ENCODE measurements around the gene ATP8A2. TPM values are rescaled to one million over a fixed set of nuclear protein-coding genes. Genes with fewer than 3 reads are reported as not detected.

The ATP8A2 gene
- total and polyA plus RNA-seq, 2 of the 8 experiments (the other 6 are each of a cell fraction or from before 2014, with no cell fraction given), result 2.4 to 8.3 TPM

GRCh38 chr13:25453850-25454365 is 82.1 kb downstream of the ATP8A2 start:
- Histone ChIP-seq H3K23me2 (ENCODE audit: low read depth, low read length) (no peaks in the 10 kb centered on the region), H3K14ac (ENCODE audit: insufficient read length) (no peak overlapping the region), H3K18ac (ENCODE audit: extremely low read depth, low read length) (no peak overlapping the region), H2AK5ac (ENCODE audit: low read depth, low read length) (no peak overlapping the region), H3K36me3 (ENCODE audit: control insufficient read depth in 2 of 4, insufficient read depth in 4 of 4, low read length in 3 of 4) (no peaks in the 10 kb centered on the region), H4K20me1 (replicated peaks in 1 of 2; ENCODE audit: control insufficient read depth in 1 of 2, insufficient read depth in 2 of 2, low read length in 2 of 2) (no peaks in the 10 kb centered on the region), H2BK20ac (ENCODE audit: low read length) (no peak overlapping the region), H4K91ac (replicated peaks; ENCODE audit: insufficient read length, low read length) (no peak overlapping the region), H3K27me3 (replicated peaks in 1 of 4; ENCODE audit: control insufficient read depth in 3 of 4, extremely low read depth in 1 of 4, insufficient read depth in 3 of 4, low read length in 3 of 4) (no peaks in the 10 kb centered on the region), H2BK15ac (ENCODE audit: low read length) (no peak overlapping the region), H3K4me2 (ENCODE audit: insufficient read depth in 1 of 2, low read depth in 2 of 2, low read length in 2 of 2) (no peak overlapping the region), H4K5ac (ENCODE audit: insufficient read length, low read depth, low read length) (no peak overlapping the region), H3K9me3 (ENCODE audit: insufficient read depth in 2 of 2, low read depth in 1 of 2, low read length in 1 of 2) (no peaks in the 10 kb centered on the region), H3K9ac (replicated peaks in 1 of 4; ENCODE audit: extremely low read depth in 1 of 4, low read depth in 3 of 4, low read length in 3 of 4) (no peak overlapping the region), H2AFZ (ENCODE audit: low read length) (no peak overlapping the region), H3K56ac (replicated peaks; ENCODE audit: insufficient read length, low read depth, low read length) (no peak overlapping the region), H3K23ac (ENCODE audit: insufficient read length) (no peak overlapping the region), H3K79me1 (ENCODE audit: low read depth, low read length) (no peaks in the 10 kb centered on the region), H3K4ac (replicated peaks; ENCODE audit: insufficient read length, low read depth, low read length) (no peak overlapping the region), H4K8ac (ENCODE audit: extremely low read depth, insufficient read depth, low read length) (no peak overlapping the region), H3K4me1 (replicated peaks in 1 of 4; ENCODE audit: control insufficient read depth in 3 of 4, insufficient read depth in 4 of 4, low read length in 3 of 4) (no peaks in the 10 kb centered on the region), H3K79me2 (ENCODE audit: control insufficient read depth in 1 of 2, insufficient read depth in 2 of 2, low read length in 2 of 2) (no peaks in the 10 kb centered on the region), H3K4me3 (ENCODE audit: extremely low read depth in 1 of 4, insufficient read depth in 2 of 4, low read depth in 3 of 4, low read length in 4 of 4) (no peak overlapping the region), H2BK120ac (replicated peaks; ENCODE audit: low read depth, low read length) (no peak overlapping the region), H2BK5ac (ENCODE audit: low read depth, low read length) (no peak overlapping the region), H3K27ac (ENCODE audit: low read depth, low read length) (no peak overlapping the region), H2BK12ac (ENCODE audit: low read depth, low read length) (no peak overlapping the region)
- WGBS, 2 experiments (ENCODE audit: extremely low coverage in 1 of 2, insufficient coverage in 1 of 2, insufficient read length in 1 of 2, insufficient replicate concordance in 2 of 2, low coverage in 1 of 2, low lambda C conversion rate in 2 of 2, missing lambda C conversion rate in 1 of 2), result 82% methylated on average over 7 of the region's 7 CpGs; no CpG with 5 or more reads in 1 of the 2 experiments
- CTCF ChIA-PET (ENCODE audit: partially characterized antibody), result no interaction called here
- DNase-seq (ENCODE audit: low read depth in 1 of 2, low spot score in 2 of 2), result no peak
- no peak for FAIRE-seq
- POLR2A ChIA-PET (ENCODE audit: partially characterized antibody), result no interaction called here
- no peak for TF ChIP-seq NANOG (IDR thresholded peaks at IDR 0.05; ENCODE audit: insufficient read depth, low read depth, low read length, poor library complexity, severe bottlenecking)
- TF ChIP-seq JUND (IDR thresholded peaks at IDR 0.05; ENCODE audit: low read length), result no peak
- no peak for TF ChIP-seq FOSL1 (IDR thresholded peaks at IDR 0.05; ENCODE audit: insufficient read depth, low read depth, low read length)
- no peak for TF ChIP-seq CBX8 (IDR thresholded peaks at IDR 0.05; ENCODE audit: borderline replicate concordance, low read depth, low read length)
- no peak for TF ChIP-seq CHD2 (IDR thresholded peaks at IDR 0.05; ENCODE audit: low read length)
- no peak for TF ChIP-seq EGR1 (IDR thresholded peaks at IDR 0.05; ENCODE audit: borderline replicate concordance, low read depth, low read length)
- no peak for TF ChIP-seq BCL11A (IDR thresholded peaks at IDR 0.05; ENCODE audit: low read depth in 2 of 2, low read length in 2 of 2)
- no peak for TF ChIP-seq TCF12 (IDR thresholded peaks at IDR 0.05; ENCODE audit: low read depth, low read length)
- TF ChIP-seq CBX5 (IDR thresholded peaks at IDR 0.05; ENCODE audit: low read depth, low read length), result no peak
- no peak for TF ChIP-seq SP1 (IDR thresholded peaks at IDR 0.05; ENCODE audit: low read depth, low read length)
- no peak for TF ChIP-seq RFX5 (IDR thresholded peaks at IDR 0.05; ENCODE audit: borderline replicate concordance, low read depth, low read length)
- no peak for TF ChIP-seq HDAC2 (IDR thresholded peaks at IDR 0.05; ENCODE audit: borderline replicate concordance in 1 of 2, low read depth in 2 of 2, low read length in 2 of 2)
- no peak for TF ChIP-seq POU5F1 (IDR thresholded peaks at IDR 0.05; ENCODE audit: low read depth, low read length)
- no peak for TF ChIP-seq KDM5A (IDR thresholded peaks at IDR 0.05; ENCODE audit: low read length)
- TF ChIP-seq SIN3A (conservative IDR thresholded peaks at IDR 0.05 in 1 of 2, IDR thresholded peaks at IDR 0.05 in 1 of 2; ENCODE audit: low read depth in 1 of 2, low read length in 2 of 2), result no peak

Data from H1 (cell line).